Gastrocnemius medialis (tissue), 4 donors: ENCODE data around the gene ICOS. TPM values are rescaled to one million over a fixed set of nuclear protein-coding genes. Genes with fewer than 3 reads are reported as not detected.
"Not testable (repeated sequence)": the region's sequence is repeated elsewhere in the genome, so short reads cannot be mapped to it uniquely, and the experiment has no call there.

ENCODE experiments used
- ATAC-seq, 2 donors: fragments of 150-250 bp; one replicate each; pipeline ENCODE4 v1.9.1; 2016
- DNase-seq, 2 donors: peaks; one replicate each; pipeline ENCODE4 v3.0.0-alpha.2; 2019
- H3K27ac ChIP-seq, 4 donors: fragments of 200-600 bp; sonication (generic); 1 replicate in 1 of 4; 2 replicates in 3 of 4; pipeline ENCODE4 v1.5.1; 2016 to 2018; ENCODE audit warnings: mild to moderate bottlenecking in 2 of 4, moderate library complexity in 1 of 4
- H3K27me3 ChIP-seq, 3 donors: fragments of 200-600 bp; sonication (generic) in 2 of 3; 1 replicate in 1 of 3; 2 replicates in 2 of 3; pipeline versions ENCODE4 v1.5.1 to v1.6.0; 2016 to 2019; ENCODE audit warnings: mild to moderate bottlenecking in 1 of 3, moderate library complexity in 1 of 3
- H3K36me3 ChIP-seq, 2 donors: fragments of 200-600 bp; sonication (generic) in 1 of 2; one replicate each; pipeline ENCODE4 v1.5.1; 2017 to 2018
- H3K4me1 ChIP-seq, 2 donors: fragments of 200-600 bp; sonication (generic) in 1 of 2; one replicate each; pipeline ENCODE4 v1.5.1; 2016 to 2017; ENCODE audit warnings: mild to moderate bottlenecking in 2 of 2
- H3K4me3 ChIP-seq, 4 donors: fragments of 200-600 bp; sonication (generic) in 3 of 4; 1 replicate in 1 of 4; 2 replicates in 3 of 4; pipeline ENCODE4 v1.5.1; 2016 to 2019; ENCODE audit warnings: mild to moderate bottlenecking in 2 of 4
- H3K9me3 ChIP-seq, 3 donors: fragments of 200-600 bp; sonication (generic) in 2 of 3; 1 replicate in 1 of 3; 2 replicates in 2 of 3; pipeline ENCODE4 v1.5.1; 2016 to 2019
- CTCF ChIP-seq, 5 experiments: fragments of 450-650 bp in 3 of 5; fragments of 200-600 bp in 2 of 5; sonication (generic) in 2 of 5; IDR thresholded peaks in 4 of 5; conservative IDR thresholded peaks in 1 of 5; 1 replicate in 4 of 5; 2 replicates in 1 of 5; pipeline ENCODE4 v1.5.1; 2016 to 2019; ENCODE audit warnings: antibody characterized with exemption in 5 of 5, mild to moderate bottlenecking in 3 of 5, moderate library complexity in 3 of 5
- POLR2A ChIP-seq, 2 donors: fragments of 450-650 bp; IDR thresholded peaks; one replicate each; pipeline ENCODE4 v1.6.1; 2017; ENCODE audit warnings: antibody characterized with exemption in 2 of 2, mild to moderate bottlenecking in 2 of 2, moderate library complexity in 2 of 2
- in situ Hi-C, 4 donors: fragments of 200-750 bp; cut with MboI; loops; one replicate each; pipeline versions ENCODE4 v1.15.0 to v1.8.0; 2017; ENCODE audit warnings: low sequenced_read_pairs in 4 of 4
- intact Hi-C: fragments of 100-400 bp; cut with DNase I; formaldehyde crosslinking; loops from one replicate; pipeline ENCODE4 v1.15.1; 2023; ENCODE audit warnings: low total_unique reads
- total RNA-seq, 4 donors: library from RNA; depleted of rRNA; stranded (reverse); fragments of >200 nt; gene quantifications; one replicate each; pipeline versions ENCODE4 v1.1.0 to v1.2.3, GENCODE V29; 2016

ICOS gene
- total RNA-seq, 4 donors from 2014 or later, result not detected

GRCh38 chr2:203937788-203938187 lies 1.2 kb downstream of the ICOS start:
- no peaks in the 10 kb centered on the region for H3K4me1 ChIP-seq
- in situ Hi-C loops (no loop called here), intact Hi-C loops (no loop called here)
- DNase-seq (no peak), ATAC-seq (no peak)
- no peaks in the 10 kb centered on the region for H3K27me3 ChIP-seq
- no peak overlapping the region for H3K4me3 ChIP-seq
- H3K9me3 ChIP-seq, result no peaks in the 10 kb centered on the region
- no peak for TF ChIP-seq CTCF (IDR thresholded peaks at IDR 0.05 in 4 of 5, conservative IDR thresholded peaks at IDR 0.05 in 1 of 5)
- no peak for TF ChIP-seq POLR2A (IDR thresholded peaks at IDR 0.05)
- H3K27ac ChIP-seq, result no peak overlapping the region
- H3K36me3 ChIP-seq, result no peaks in the 10 kb centered on the region

GRCh38 chr2:203940039-203940438 lies 3.5 kb downstream of the ICOS start:
- TF ChIP-seq POLR2A (IDR thresholded peaks at IDR 0.05), result no peak
- TF ChIP-seq CTCF (IDR thresholded peaks at IDR 0.05 in 4 of 5, conservative IDR thresholded peaks at IDR 0.05 in 1 of 5), result no peak
- intact Hi-C loops (no loop called here), in situ Hi-C loops (no loop called here)
- Histone ChIP-seq H3K4me1 (no peaks in the 10 kb centered on the region), H3K4me3 (no peak overlapping the region), H3K27ac (no peak overlapping the region), H3K27me3 (no peaks in the 10 kb centered on the region), H3K9me3 (no peaks in the 10 kb centered on the region), H3K36me3 (no peaks in the 10 kb centered on the region)
- DNase-seq (no peak), ATAC-seq (no peak)

DNA sequence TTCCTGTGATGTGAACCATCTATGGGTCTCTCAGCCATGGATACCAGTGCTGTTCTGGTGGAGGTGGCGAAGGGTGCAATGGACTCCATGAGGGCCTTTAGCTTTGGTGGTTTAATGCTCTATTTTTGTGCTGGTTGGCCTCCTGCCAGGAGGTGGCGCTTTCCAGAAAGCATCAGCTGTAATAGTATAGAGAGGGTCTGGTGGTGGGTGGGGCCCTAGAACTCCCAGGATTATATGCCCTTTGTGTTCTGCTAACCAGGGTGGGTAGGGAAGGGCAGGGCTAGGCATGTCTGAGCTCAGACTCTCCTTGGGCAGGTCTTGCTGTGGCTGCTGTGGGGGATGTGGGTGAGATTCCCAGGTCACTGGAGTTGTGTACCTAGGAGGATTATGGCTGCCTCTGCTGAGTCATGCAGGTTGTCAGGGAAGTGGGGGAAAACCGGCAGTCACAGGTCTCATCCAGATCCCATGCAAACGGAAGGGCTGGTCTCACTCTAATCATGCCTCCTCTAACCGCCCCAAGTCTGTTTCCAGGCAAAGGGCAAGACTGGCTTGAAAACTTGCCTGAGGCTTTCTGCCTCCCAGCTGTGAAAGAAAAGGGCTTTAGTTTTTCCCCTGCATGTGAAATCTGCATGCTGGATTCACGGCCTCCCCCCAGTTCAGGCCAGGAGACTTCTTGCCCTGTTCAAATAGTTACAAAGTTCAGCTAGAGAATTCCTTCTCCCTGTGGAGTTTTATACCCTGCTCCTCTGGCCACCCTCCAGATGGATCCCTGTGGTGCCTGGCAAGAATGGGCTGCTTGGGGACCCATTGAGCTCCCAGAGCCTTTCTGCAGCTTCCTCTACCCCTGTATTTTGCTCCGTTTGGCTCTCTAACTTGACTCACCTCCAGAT lies 7.2 kb downstream of the ICOS start:
- H3K27ac ChIP-seq, H3K27me3 ChIP-seq, H3K36me3 ChIP-seq, H3K9me3 ChIP-seq, ATAC-seq, DNase-seq, H3K4me3 ChIP-seq, intact Hi-C loops, in situ Hi-C loops, H3K4me1 ChIP-seq: not testable (repeated sequence)

GRCh38 chr2:203948733-203949132 lies 12.2 kb downstream of the ICOS start:
- Histone ChIP-seq H3K4me3 (no peak overlapping the region), H3K27me3 (no peaks in the 10 kb centered on the region), H3K27ac (no peak overlapping the region), H3K9me3 (no peaks in the 10 kb centered on the region), H3K4me1 (no peaks in the 10 kb centered on the region), H3K36me3 (no peaks in the 10 kb centered on the region)
- intact Hi-C loops (no loop called here), in situ Hi-C loops (no loop called here)
- TF ChIP-seq CTCF (IDR thresholded peaks at IDR 0.05 in 4 of 5, conservative IDR thresholded peaks at IDR 0.05 in 1 of 5) (no peak), POLR2A (IDR thresholded peaks at IDR 0.05) (no peak)
- ATAC-seq (no peak), DNase-seq (no peak)

GRCh38 chr2:203949228-203949627 lies 12.7 kb downstream of the ICOS start:
- TF ChIP-seq POLR2A (IDR thresholded peaks at IDR 0.05), result no peak
- TF ChIP-seq CTCF (IDR thresholded peaks at IDR 0.05 in 4 of 5, conservative IDR thresholded peaks at IDR 0.05 in 1 of 5), result no peak
- DNase-seq (no peak), ATAC-seq (no peak)
- H3K27me3 ChIP-seq, result no peaks in the 10 kb centered on the region
- H3K9me3 ChIP-seq, result no peaks in the 10 kb centered on the region
- in situ Hi-C loops (no loop called here), intact Hi-C loops (no loop called here)
- H3K36me3 ChIP-seq, result no peaks in the 10 kb centered on the region
- no peak overlapping the region for H3K4me3 ChIP-seq
- H3K27ac ChIP-seq, result no peak overlapping the region
- H3K4me1 ChIP-seq, result no peaks in the 10 kb centered on the region
